OCI-LY1 (cell line): ENCODE results near the gene SLC5A4.

ENCODE experiments used
- EZH2 ChIP-seq: fragments of 200-600 bp; sonication (generic), shearing (Covaris generic); IDR thresholded peaks from 2 replicates; pipeline ENCODE4 v1.8.0; 2017; ENCODE audit warnings: borderline replicate concordance, mixed run types, mild to moderate bottlenecking, antibody characterized with exemption, low read length, moderate library complexity, mixed read lengths
- TF ChIP-seq, protein P1 (sequence below): fragments of 200-600 bp; sonication (generic), shearing (Covaris generic); IDR thresholded peaks from 2 replicates; pipeline ENCODE4 v1.5.1; 2017; ENCODE audit warnings: mild to moderate bottlenecking, antibody characterized with exemption, low read length, moderate library complexity, mixed read lengths

DNA sequence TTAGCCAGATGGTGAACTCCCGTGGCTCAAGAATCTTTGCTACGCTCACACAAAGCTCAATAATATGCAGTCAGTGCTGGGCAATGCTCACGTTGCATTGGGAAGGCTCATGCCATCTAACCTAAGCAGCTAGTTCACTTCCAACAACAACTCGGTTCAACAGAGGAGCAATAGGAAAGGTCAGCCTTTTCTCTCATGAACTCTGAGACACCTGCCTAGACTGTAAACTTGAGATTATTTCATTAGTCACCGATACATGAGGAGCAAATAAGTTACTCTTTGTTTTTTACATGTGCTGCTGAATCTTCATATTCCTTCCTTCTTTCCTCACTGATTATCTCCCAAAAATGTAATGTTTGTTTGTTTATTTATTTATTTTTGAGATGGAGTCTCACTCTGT, 9.0 kb downstream of the SLC5A4 start:
- TF ChIP-seq EZH2: no peak
- TF ChIP-seq, protein P1, sequence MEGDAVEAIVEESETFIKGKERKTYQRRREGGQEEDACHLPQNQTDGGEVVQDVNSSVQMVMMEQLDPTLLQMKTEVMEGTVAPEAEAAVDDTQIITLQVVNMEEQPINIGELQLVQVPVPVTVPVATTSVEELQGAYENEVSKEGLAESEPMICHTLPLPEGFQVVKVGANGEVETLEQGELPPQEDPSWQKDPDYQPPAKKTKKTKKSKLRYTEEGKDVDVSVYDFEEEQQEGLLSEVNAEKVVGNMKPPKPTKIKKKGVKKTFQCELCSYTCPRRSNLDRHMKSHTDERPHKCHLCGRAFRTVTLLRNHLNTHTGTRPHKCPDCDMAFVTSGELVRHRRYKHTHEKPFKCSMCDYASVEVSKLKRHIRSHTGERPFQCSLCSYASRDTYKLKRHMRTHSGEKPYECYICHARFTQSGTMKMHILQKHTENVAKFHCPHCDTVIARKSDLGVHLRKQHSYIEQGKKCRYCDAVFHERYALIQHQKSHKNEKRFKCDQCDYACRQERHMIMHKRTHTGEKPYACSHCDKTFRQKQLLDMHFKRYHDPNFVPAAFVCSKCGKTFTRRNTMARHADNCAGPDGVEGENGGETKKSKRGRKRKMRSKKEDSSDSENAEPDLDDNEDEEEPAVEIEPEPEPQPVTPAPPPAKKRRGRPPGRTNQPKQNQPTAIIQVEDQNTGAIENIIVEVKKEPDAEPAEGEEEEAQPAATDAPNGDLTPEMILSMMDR: no peak
